ENCODE results near the gene ZNF367.
"Not testable (repeated sequence)": the region's sequence is repeated elsewhere in the genome, so short reads cannot be mapped to it uniquely, and the experiment has no call there.

Gene ZNF367

GRCh38 chr9:96361668-96362067 lies 56.5 kb downstream of the ZNF367 start:
- no peak for DNase-seq (ENCODE audit: low spot score)

- DNase-seq (ENCODE audit: low spot score) = no peak
Measured at GRCh38 chr9:96360976-96361375, 57.2 kb downstream of the ZNF367 start.

- not testable (repeated sequence) for DNase-seq (ENCODE audit: low spot score)
Measured at GRCh38 chr9:96360523-96360922, 57.6 kb downstream of the ZNF367 start.

GRCh38 chr9:96350866-96351265 lies 67.3 kb downstream of the ZNF367 start:
- DNase-seq (ENCODE audit: low spot score) = no peak

- no peak for DNase-seq (ENCODE audit: low spot score)
Measured at GRCh38 chr9:96348261-96348660, 69.9 kb downstream of the ZNF367 start.

- DNase-seq (ENCODE audit: low spot score) = no peak
Measured at GRCh38 chr9:96345551-96345950, 72.6 kb downstream of the ZNF367 start.

GRCh38 chr9:96344458-96345180 lies 73.6 kb downstream of the ZNF367 start:
- no peak for DNase-seq (ENCODE audit: low spot score)

GRCh38 chr9:96343515-96344360 lies 74.4 kb downstream of the ZNF367 start:
- no peak for DNase-seq (ENCODE audit: low spot score)

GRCh38 chr9:96342571-96343245 lies 75.5 kb downstream of the ZNF367 start:
- DNase-seq (ENCODE audit: low spot score) = no peak

GRCh38 chr9:96340707-96341106 lies 77.5 kb downstream of the ZNF367 start:
- DNase-seq (ENCODE audit: low spot score) = no peak

- DNase-seq (ENCODE audit: low spot score) = no peak
Measured at GRCh38 chr9:96338299-96338698, 79.9 kb downstream of the ZNF367 start.
